ENCODE measurements around the gene CARD9. TPM values are rescaled to one million over a fixed set of nuclear protein-coding genes. Genes with fewer than 3 reads are reported as not detected.

CARD9 gene
- total RNA-seq, 1 experiment from 2014 or later, result 0.28 TPM

- no peak for DNase-seq
- Histone ChIP-seq H3K4me3 (ENCODE audit: insufficient read depth, low read depth, low read length) (no peak overlapping the region), H3K27me3 (ENCODE audit: control insufficient read depth, insufficient read depth, low read length) (no peaks in the 10 kb centered on the region), H3K36me3 (replicated peaks; ENCODE audit: control insufficient read depth, insufficient read depth, low read length) (peaks cover 45% of the 10 kb centered on the region)
Observed at GRCh38 chr9:136395020-136395340, 21.5 kb upstream of the CARD9 start.

DNA sequence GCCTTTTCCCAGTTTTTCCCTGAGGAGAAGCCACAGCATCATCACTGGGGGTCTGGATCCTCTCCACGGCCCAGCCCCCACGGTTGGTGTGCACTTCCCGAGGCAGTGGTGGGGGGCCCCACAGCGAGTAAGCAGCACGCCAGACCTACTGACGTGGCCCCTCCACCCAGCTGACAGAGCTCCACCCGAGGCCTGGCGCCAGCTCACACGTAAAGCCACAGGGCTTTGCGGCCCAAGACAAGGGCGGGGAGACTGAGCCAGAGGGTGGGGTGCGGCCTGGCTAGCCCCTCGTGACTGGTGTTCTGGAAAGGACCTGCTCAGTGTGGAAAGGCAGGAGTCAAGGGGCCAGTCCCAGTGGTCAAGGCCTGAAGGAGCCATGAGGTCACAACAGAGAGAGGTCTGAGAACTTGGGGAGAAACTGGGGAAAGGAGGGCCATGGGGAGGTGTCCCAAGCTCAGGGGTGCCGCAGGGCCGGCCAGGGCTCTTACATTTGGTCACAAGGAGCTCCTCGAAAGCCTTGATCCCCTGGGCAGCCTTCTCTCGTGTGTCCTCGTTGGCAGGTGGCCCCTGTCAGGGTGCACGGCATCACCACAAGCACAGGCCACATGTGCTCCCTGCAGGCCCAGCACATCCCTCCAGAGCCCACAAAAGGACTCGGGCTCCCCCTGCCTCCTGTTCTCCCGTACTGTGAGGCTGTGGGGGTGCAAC is 21.0 kb upstream of the CARD9 start:
- peaks cover 47% of the 10 kb centered on the region for H3K36me3 ChIP-seq (replicated peaks; ENCODE audit: control insufficient read depth, insufficient read depth, low read length)
- H3K4me3 ChIP-seq (ENCODE audit: insufficient read depth, low read depth, low read length), result no peak overlapping the region
- no peak for DNase-seq
- no peaks in the 10 kb centered on the region for H3K27me3 ChIP-seq (ENCODE audit: control insufficient read depth, insufficient read depth, low read length)

DNA sequence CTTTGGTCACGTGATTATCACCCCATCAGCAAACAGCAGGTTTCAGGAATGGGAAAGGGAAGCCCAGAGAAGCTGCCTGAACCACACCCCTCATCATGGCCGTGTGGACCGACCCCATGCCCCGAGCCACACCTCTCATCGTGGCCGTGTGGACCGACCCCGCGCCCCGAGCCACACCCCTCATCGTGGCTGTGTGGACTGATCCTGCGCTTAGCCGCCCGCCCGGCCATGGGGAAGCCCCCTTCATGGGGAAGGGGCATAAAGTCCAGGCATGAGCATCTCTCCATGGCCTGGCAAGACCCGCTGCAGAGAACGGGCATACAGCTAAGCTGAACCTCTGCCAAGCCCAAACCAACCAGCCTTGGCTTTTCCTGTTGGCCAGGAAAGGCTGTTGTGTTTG is 20.1 kb upstream of the CARD9 start:
- Histone ChIP-seq H3K4me3 (ENCODE audit: insufficient read depth, low read depth, low read length) (no peak overlapping the region), H3K36me3 (replicated peaks; ENCODE audit: control insufficient read depth, insufficient read depth, low read length) (peaks cover 53% of the 10 kb centered on the region), H3K27me3 (ENCODE audit: control insufficient read depth, insufficient read depth, low read length) (no peaks in the 10 kb centered on the region)
- DNase-seq, result no peak

GRCh38 chr9:136392538-136393449 is 19.3 kb upstream of the CARD9 start:
- DNase-seq, result no peak
- H3K36me3 ChIP-seq (replicated peaks; ENCODE audit: control insufficient read depth, insufficient read depth, low read length), result peaks cover 53% of the 10 kb centered on the region
- H3K27me3 ChIP-seq (ENCODE audit: control insufficient read depth, insufficient read depth, low read length), result no peaks in the 10 kb centered on the region
- no peak overlapping the region for H3K4me3 ChIP-seq (ENCODE audit: insufficient read depth, low read depth, low read length)

DNA sequence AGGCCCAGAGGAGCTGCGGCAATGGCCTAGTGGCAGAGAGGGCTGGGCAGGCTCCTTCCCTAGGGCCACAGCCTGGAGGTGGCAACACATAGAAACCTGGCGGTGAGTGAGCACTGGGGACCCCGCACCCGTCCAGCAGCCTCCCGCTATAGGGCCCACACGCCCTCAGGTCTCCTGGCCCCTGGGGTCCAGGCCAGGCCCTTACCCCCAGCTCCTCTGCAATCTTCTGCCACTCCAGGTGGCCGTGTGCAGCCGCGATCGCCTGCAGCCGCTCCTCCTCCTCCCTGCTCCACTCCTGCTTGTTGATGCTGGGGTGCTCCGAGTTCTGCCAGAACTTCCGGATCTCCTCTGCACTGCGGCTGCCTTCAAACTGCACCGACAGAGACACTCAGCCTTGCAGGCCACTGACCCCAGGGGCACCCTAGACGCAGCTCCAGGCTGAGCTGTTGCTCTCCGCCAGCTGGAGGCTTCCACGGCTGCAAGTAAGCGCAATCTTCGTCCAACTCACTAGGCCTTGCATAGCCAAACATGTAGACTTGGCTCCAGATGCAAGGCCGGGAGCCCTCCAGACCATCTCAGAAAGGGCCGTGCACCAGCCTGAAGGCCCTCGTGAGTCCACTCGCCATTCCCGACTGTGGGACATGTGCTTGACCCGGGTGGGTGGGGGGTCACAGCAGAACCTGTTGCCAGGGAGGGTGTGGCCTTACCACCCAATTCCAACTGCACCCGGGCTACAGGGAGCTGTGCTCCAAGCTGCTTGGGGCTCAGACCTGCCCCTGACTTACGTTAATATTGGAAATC is 18.5 kb upstream of the CARD9 start:
- DNase-seq, result no peak
- H3K36me3 ChIP-seq (replicated peaks; ENCODE audit: control insufficient read depth, insufficient read depth, low read length), result peaks cover 53% of the 10 kb centered on the region

GRCh38 chr9:136389396-136389795 is 15.9 kb upstream of the CARD9 start:
- peaks cover 38% of the 10 kb centered on the region for H3K36me3 ChIP-seq (replicated peaks; ENCODE audit: control insufficient read depth, insufficient read depth, low read length)
- no peak overlapping the region for H3K4me3 ChIP-seq (ENCODE audit: insufficient read depth, low read depth, low read length)

More for the DNA sequence above, 18.5 kb upstream of the CARD9 start:
- no peak overlapping the region for H3K4me3 ChIP-seq (ENCODE audit: insufficient read depth, low read depth, low read length)
- H3K27me3 ChIP-seq (ENCODE audit: control insufficient read depth, insufficient read depth, low read length), result no peaks in the 10 kb centered on the region

GRCh38 chr9:136387217-136387616 is 13.7 kb upstream of the CARD9 start:
- H3K27me3 ChIP-seq (ENCODE audit: control insufficient read depth, insufficient read depth, low read length), result no peaks in the 10 kb centered on the region
- DNase-seq, result no peak
- H3K4me3 ChIP-seq (ENCODE audit: insufficient read depth, low read depth, low read length), result no peak overlapping the region
- H3K36me3 ChIP-seq (replicated peaks; ENCODE audit: control insufficient read depth, insufficient read depth, low read length), result peaks cover 34% of the 10 kb centered on the region

More at GRCh38 chr9:136389396-136389795, 15.9 kb upstream of the CARD9 start:
- H3K27me3 ChIP-seq (ENCODE audit: control insufficient read depth, insufficient read depth, low read length), result no peaks in the 10 kb centered on the region
- DNase-seq, result no peak

- no peak for DNase-seq
- Histone ChIP-seq H3K4me3 (ENCODE audit: insufficient read depth, low read depth, low read length) (no peak overlapping the region), H3K27me3 (ENCODE audit: control insufficient read depth, insufficient read depth, low read length) (no peaks in the 10 kb centered on the region), H3K36me3 (replicated peaks; ENCODE audit: control insufficient read depth, insufficient read depth, low read length) (peaks cover 34% of the 10 kb centered on the region)
Observed at GRCh38 chr9:136386018-136386417, 12.5 kb upstream of the CARD9 start.

DNA sequence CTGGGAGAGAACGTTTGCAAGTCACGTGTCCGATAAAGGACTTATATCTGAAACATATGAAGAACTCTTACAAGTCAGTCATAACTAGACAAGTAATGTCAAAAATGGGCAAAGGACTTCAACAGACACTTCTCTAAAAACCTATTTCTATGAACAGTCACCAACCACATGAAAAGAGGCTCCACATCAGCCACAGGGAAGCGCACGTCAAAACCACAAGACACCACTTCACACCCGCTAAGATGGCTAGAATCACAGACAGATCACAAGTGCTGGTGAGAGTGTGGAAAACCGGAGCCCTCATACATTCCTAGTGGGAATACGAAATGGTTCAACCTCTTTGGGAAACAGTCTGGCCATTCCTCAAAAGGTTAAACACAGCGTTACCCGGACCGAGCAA is 11.5 kb upstream of the CARD9 start:
- H3K36me3 ChIP-seq (replicated peaks; ENCODE audit: control insufficient read depth, insufficient read depth, low read length), result peaks cover 38% of the 10 kb centered on the region
- no peaks in the 10 kb centered on the region for H3K27me3 ChIP-seq (ENCODE audit: control insufficient read depth, insufficient read depth, low read length)
- DNase-seq, result no peak
- H3K4me3 ChIP-seq (ENCODE audit: insufficient read depth, low read depth, low read length), result no peak overlapping the region

DNA sequence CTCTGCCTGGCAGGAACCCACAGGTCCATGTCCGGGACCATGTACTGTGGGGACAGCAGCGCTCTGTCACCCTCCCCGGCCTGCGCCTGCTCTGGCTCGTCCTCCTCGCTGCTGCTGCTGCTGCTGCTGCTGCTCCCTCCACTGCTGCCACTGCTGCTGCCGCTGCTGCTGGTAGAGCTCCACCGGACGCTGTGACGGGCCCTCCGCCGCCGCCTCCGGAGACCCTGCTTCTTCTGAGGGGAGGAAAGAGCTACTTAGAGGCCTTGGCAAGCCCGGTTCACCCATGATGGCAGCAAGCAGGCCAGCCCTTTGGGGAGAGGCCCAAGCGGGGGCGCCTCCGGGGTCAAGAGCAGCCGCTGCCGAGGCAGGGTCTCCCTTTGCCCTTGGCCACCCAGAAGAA is 10.0 kb upstream of the CARD9 start:
- Histone ChIP-seq H3K36me3 (replicated peaks; ENCODE audit: control insufficient read depth, insufficient read depth, low read length) (peaks cover 27% of the 10 kb centered on the region), H3K27me3 (ENCODE audit: control insufficient read depth, insufficient read depth, low read length) (no peaks in the 10 kb centered on the region), H3K4me3 (ENCODE audit: insufficient read depth, low read depth, low read length) (no peak overlapping the region)
- DNase-seq, result no peak

GRCh38 chr9:136381966-136382513 is 8.6 kb upstream of the CARD9 start:
- Histone ChIP-seq H3K27me3 (ENCODE audit: control insufficient read depth, insufficient read depth, low read length) (no peaks in the 10 kb centered on the region), H3K36me3 (replicated peaks; ENCODE audit: control insufficient read depth, insufficient read depth, low read length) (peaks cover 18% of the 10 kb centered on the region), H3K4me3 (ENCODE audit: insufficient read depth, low read depth, low read length) (no peak overlapping the region)
- no peak for DNase-seq

DNA sequence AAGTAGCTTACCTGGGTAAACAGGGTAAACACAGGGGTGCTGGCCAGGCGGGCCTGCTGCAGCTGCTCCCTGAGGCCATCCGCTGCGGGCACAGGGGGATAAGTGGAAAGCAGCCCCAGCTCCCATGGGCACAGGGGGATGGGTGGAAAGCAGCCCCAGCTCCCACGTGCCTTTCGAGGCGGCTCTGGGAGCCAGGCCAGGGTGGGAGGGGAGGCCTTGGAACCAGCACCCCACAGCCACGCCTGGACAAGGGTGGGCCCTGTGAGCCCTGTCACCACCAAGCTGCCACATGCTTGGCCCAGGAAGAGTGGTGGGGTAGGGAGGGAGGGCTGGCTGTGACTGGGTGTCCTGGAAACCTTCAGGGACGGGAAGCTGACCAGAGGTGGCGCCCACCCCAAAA is 7.8 kb upstream of the CARD9 start:
- no peak for DNase-seq
- H3K4me3 ChIP-seq (ENCODE audit: insufficient read depth, low read depth, low read length), result no peak overlapping the region
- peaks cover 17% of the 10 kb centered on the region for H3K36me3 ChIP-seq (replicated peaks; ENCODE audit: control insufficient read depth, insufficient read depth, low read length)
- H3K27me3 ChIP-seq (ENCODE audit: control insufficient read depth, insufficient read depth, low read length), result no peaks in the 10 kb centered on the region

DNA sequence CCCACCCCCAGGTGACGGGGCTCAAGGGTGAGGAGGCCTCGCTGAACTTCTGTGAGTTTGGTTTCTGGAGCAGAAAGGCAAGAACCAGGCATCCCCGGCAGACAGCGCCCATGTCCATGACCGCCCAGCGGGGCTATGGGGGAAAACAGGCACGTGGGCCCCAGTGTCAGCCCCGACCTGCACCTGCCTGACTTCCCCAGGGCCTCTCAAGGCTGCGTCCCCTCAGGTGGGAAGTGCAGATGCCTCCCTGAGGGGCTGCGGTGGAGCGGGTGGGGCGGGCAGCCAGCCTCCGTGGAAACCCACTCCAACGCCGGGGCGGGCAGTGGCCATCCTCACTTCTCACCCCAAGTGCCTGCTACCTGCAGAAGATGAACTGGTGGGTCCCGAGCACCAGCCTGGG is 6.9 kb upstream of the CARD9 start:
- Histone ChIP-seq H3K36me3 (replicated peaks; ENCODE audit: control insufficient read depth, insufficient read depth, low read length) (peaks cover 16% of the 10 kb centered on the region), H3K27me3 (ENCODE audit: control insufficient read depth, insufficient read depth, low read length) (no peaks in the 10 kb centered on the region), H3K4me3 (ENCODE audit: insufficient read depth, low read depth, low read length) (no peak overlapping the region)
- no peak for DNase-seq

DNA sequence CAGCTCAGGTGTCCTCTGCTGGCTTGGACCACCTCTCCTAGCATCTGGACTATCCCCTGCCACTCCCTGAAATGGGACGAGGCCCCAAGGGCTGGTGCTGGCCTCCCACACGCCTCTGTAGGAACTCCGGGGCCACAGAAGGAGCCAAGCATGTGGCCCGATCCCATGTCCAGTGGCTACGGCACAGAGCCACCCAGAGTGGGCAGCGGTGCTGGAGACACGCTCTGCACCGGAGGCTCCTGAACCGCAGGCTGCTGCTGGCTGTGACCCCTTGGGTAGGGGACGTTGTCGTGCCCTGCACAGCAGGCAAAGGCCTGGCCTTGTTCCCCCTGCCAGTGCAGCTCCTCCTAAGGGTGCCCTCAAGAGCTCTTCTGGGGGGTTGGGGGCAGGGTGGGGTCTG is 6.4 kb upstream of the CARD9 start:
- no peak overlapping the region for H3K4me3 ChIP-seq (ENCODE audit: insufficient read depth, low read depth, low read length)
- H3K36me3 ChIP-seq (replicated peaks; ENCODE audit: control insufficient read depth, insufficient read depth, low read length), result peaks cover 16% of the 10 kb centered on the region
- H3K27me3 ChIP-seq (ENCODE audit: control insufficient read depth, insufficient read depth, low read length), result no peaks in the 10 kb centered on the region
- no peak for DNase-seq

Measured in H7 (cell line).